Ishikawa (cell line): ENCODE results near the gene LINGO3.

ENCODE experiments used
- CEBPB ChIP-seq: IDR thresholded peaks from 2 replicates; pipeline ENCODE4 v1.6.1; 2012
- EP300 ChIP-seq: IDR thresholded peaks from 2 replicates; pipeline ENCODE4 v1.6.1; 2012; ENCODE audit warnings: borderline replicate concordance
- MAX ChIP-seq: IDR thresholded peaks from 2 replicates; pipeline ENCODE4 v1.6.1; 2012
- REST ChIP-seq: IDR thresholded peaks from 2 replicates; pipeline ENCODE4 v1.6.1; 2012; ENCODE audit warnings: low read depth, mild to moderate bottlenecking
- TAF1 ChIP-seq: IDR thresholded peaks from 2 replicates; pipeline ENCODE4 v1.6.1; 2012; ENCODE audit warnings: low read depth, mild to moderate bottlenecking
- TEAD4 ChIP-seq: IDR thresholded peaks from 2 replicates; pipeline ENCODE4 v1.6.1; 2012
- USF1 ChIP-seq: IDR thresholded peaks from 2 replicates; pipeline ENCODE4 v1.6.1; 2012
- ZBTB7A ChIP-seq: IDR thresholded peaks from 2 replicates; pipeline ENCODE4 v1.6.1; 2012; ENCODE audit warnings: low read depth

GRCh38 chr19:2333027-2333806, 25.3 kb upstream of the LINGO3 start:
- TF ChIP-seq EP300 (no peak), TAF1 (no peak), TEAD4 (no peak), CEBPB (no peak), REST (no peak), ZBTB7A (no peak), USF1 (no peak), MAX (no peak)
